GM18505 (cell line): Measurements from ENCODE around the gene RASSF7.

Experiments used
- ATAC-seq: cut with Tn5 transposase; IDR thresholded peaks from one replicate; pipeline ENCODE4 v1.9.1; 2021; ENCODE audit not compliant: unreplicated experiment
- POLR2A ChIP-seq: IDR thresholded peaks from 4 replicates; pipeline ENCODE4 v1.6.1; 2011; ENCODE audit warnings: borderline replicate concordance; ENCODE audit not compliant: insufficient read depth, insufficient read length; ENCODE audit errors: extremely low read depth

RASSF7 gene

GRCh38 chr11:553083-553987 is 7.4 kb upstream of the RASSF7 start:
- no peak for ATAC-seq
- TF ChIP-seq POLR2A = no peak

GRCh38 chr11:553988-554340 is 6.8 kb upstream of the RASSF7 start:
- no peak for ATAC-seq
- TF ChIP-seq POLR2A = no peak

- ATAC-seq = peak; percentile 44
- no peak for TF ChIP-seq POLR2A
Measured at GRCh38 chr11:554428-555226, 6.1 kb upstream of the RASSF7 start.

DNA sequence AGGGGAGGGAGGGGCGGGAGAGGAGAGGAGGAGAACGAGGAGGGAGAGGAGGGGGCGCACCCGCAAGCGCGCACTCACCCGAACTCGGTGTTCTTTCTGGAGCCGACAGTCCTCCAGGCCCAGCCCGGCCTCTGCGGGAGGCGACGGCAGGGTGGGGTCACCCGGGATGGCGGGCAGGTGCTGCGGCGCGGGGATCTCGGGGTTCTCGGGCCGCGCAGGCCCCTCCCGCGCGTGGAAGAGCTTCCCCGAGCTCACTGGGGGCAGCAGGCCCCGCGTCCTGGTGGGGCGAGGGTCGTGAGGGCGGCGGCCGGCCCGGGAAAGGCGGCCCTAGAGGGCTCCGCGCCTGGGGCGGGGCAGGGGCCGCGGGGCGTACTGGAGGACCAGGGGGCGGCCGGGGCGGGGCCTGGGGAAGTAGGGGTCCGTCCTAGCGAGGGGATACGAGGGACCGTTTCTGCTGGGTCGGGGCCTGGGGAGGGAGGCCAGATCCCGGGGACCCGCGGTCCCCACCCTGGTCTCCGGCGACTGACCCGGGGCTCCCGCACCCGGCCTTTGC is 5.5 kb upstream of the RASSF7 start:
- ATAC-seq = no peak
- TF ChIP-seq POLR2A = no peak

DNA sequence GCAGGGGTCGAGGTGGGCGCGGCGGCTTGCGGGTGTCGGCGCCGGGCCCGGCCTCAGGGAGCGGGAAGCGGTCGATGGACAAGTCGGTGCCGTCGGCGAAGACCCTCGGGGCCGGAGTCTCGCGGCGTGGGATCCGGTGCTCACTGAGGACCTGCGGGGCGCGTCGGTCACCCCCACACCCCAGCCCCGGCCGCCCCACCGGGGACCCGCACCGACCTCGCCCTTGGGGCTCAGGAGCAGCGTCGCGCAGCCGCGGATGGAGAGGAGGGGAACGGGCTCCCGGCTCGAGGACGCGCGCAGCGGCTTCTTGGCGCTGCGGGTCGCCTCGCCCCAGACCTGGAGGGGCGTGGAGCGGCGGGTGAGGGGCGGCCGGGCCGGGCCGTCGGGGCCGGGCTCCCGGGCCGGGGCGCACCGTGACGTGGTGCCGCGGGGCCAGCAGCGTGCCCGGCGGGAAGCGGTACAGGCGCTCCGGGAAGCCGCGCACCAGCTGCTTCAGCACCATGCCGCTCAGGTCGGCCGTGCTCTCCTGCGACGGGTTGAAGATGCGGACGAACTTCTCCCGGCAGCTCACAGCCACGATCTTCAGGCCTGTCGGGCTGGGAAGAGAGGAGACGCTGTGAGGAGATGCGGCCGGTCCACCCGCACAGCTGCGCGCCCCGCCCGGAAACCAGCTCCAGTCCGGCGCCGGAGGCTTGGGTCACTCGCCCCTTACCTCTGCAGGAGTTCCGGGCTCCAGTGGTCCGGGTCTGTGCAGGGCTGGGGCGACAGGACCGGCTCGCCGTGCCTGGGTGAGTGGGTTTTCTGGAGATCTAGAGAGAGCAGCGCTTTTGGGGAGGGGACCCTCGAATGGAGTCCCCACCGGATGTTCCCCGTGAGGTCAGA is 4.7 kb upstream of the RASSF7 start:
- no peak for ATAC-seq
- no peak for TF ChIP-seq POLR2A

- ATAC-seq = no peak
Measured at GRCh38 chr11:556662-557256, 4.0 kb upstream of the RASSF7 start.

DNA sequence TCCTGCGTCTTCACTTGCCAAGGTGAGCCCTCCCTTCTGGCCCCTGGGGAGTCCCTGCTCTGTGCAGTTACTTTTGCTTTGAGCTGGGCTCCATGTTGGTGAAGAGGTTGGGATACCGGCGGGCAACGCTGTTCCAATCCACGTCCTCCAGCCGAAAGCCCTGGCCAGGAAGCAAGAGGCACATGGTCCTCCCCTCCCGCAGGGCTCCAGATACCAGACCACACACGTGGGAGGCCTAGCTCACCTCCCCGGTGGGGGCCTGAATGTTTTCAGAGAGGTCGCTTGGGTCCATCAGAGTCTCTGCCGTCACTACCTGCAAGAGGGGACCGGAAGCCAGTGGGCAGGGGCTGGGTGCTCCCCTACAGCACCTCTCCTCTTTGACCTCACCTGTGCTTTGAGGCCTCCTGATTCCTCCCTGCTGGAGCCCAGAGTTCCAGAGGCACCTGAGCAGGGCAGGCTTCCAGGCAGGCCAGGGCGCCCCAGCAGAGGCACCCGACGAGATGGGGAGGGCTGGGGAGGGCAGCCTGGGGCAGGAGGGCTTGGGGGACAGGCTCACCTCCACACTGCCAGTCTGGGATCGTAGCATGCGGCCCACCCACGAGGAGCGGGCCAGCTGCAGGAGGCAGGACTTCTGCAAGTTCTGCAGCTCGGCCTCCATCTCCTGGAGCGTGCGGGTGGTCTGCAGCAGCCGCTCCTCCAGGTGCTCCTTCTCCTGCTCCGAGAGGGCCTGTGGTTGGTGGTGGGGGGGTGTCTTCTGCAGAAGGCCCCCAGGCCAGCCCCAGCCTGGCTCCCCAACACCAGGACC is 3.2 kb upstream of the RASSF7 start:
- TF ChIP-seq POLR2A = no peak
- no peak for ATAC-seq

More at GRCh38 chr11:556662-557256, 4.0 kb upstream of the RASSF7 start:
- no peak for TF ChIP-seq POLR2A

DNA sequence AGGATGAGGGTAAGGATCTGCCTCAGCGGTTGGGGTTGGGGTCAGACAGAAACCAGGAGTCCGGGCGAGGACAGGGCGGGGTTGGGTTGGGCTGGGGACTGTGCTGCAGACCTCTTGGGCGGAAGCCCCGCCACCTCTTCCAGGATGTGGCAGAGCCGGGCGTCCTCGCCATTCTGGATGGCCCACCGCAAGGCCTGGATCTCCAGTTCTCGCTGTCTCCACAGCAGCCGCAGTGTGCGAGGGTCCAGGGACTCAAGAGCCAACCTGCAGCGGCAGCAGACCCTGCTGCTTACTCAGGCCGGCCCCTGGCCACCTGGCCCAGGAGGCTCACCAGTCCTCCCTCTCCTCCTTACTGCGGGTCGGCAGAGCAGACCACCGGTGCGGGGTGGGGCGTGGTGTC is 2.3 kb upstream of the RASSF7 start:
- ATAC-seq = no peak
- TF ChIP-seq POLR2A = no peak

DNA sequence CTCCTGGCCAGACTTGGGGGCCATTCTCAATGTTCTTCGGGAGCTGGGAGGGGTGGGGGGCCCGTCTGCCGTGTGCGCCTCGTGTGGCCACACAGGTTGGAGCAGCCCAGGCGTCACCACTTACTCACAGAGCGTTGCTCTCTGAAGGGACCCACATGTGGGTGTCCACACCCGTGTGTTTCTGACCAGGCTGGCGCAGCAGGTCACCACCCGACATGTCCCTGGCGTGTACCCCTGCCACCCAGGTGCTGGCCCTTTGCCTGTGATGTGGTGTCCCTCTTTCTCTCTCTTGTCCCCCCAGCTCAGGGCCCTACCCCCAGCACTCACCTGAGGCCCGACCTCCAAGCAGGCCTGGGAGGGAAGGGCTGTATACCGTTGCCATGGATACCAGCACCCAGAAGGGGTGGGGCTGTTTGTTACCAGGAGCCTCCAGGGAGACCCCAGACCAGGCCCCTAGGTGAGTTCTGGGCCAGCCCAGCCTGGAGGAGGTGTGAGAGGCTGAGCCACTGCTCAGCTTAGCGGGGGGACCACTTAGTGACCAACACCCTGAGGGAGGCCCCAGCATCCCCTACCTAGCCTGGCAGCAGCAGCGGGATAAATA is 1.6 kb upstream of the RASSF7 start:
- ATAC-seq = no peak
- no peak for TF ChIP-seq POLR2A

DNA sequence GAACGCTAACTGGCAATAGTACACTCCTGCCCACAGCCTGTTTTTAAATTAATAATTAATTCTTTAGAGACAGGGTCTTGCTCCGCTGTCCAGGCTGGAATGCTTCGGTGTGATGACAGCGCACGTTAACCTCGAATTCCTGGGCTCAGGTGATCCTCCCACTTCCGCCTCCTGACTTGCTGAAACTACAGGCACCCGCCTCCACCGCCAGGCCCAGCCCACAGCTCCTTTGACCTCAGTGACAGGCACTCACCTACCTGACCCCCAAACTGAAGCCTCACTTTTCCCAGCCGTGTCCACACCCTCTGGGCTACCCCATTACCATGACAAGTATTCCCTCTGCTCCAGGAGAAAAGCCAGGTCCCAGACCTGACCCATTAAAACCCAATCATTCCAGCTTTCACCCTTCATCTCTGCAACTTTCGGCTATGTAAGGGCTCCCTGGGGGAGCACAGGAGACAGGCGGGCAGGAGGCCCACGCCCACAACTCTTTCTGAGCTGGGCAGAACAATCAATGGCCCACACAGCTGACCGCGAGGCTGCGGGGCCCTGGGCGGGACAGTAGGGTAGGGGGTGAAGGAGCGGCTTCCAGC is 962 bp upstream of the RASSF7 start:
- no peak for ATAC-seq
- TF ChIP-seq POLR2A = no peak

GRCh38 chr11:561148-562003 is 606 bp downstream of the RASSF7 start:
- no peak for TF ChIP-seq POLR2A
- peak; percentile 23 for ATAC-seq
